GM10248 (cell line): ENCODE results near the gene UBAP2.

ENCODE experiments used
- CTCF ChIA-PET: fragments of 300-600 bp; sonication (Branson Sonifier 250); formaldehyde crosslinking; extraction: SDS; loops from one replicate; lab custom pipeline; 2021; ENCODE audit warnings: antibody characterized with exemption; lab: Yijun Ruan, JAX
- POLR2A ChIA-PET: fragments of 350-650 bp; sonication (Branson Sonifier 250); formaldehyde crosslinking; extraction: SDS; loops from one replicate; lab custom pipeline; 2020; ENCODE audit warnings: antibody characterized with exemption; lab: Yijun Ruan, JAX
- DNase-seq: peaks from one replicate; pipeline ENCODE4 v3.0.0; 2012; ENCODE audit errors: extremely low spot score
- TF ChIP-seq, protein P1 (sequence below): IDR thresholded peaks from 2 replicates; pipeline ENCODE4 v1.5.1; 2012; ENCODE audit warnings: mild to moderate bottlenecking, low read depth; ENCODE audit errors: extremely low read depth, missing control alignments, control extremely low read depth

UBAP2 gene, protein sequence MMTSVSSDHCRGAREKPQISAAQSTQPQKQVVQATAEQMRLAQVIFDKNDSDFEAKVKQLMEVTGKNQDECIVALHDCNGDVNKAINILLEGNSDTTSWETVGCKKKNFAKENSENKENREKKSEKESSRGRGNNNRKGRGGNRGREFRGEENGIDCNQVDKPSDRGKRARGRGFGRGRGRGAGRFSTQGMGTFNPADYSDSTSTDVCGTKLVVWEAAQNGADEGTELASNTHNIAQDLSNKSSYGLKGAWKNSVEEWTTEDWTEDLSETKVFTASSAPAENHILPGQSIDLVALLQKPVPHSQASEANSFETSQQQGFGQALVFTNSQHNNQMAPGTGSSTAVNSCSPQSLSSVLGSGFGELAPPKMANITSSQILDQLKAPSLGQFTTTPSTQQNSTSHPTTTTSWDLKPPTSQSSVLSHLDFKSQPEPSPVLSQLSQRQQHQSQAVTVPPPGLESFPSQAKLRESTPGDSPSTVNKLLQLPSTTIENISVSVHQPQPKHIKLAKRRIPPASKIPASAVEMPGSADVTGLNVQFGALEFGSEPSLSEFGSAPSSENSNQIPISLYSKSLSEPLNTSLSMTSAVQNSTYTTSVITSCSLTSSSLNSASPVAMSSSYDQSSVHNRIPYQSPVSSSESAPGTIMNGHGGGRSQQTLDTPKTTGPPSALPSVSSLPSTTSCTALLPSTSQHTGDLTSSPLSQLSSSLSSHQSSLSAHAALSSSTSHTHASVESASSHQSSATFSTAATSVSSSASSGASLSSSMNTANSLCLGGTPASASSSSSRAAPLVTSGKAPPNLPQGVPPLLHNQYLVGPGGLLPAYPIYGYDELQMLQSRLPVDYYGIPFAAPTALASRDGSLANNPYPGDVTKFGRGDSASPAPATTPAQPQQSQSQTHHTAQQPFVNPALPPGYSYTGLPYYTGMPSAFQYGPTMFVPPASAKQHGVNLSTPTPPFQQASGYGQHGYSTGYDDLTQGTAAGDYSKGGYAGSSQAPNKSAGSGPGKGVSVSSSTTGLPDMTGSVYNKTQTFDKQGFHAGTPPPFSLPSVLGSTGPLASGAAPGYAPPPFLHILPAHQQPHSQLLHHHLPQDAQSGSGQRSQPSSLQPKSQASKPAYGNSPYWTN

DNA sequence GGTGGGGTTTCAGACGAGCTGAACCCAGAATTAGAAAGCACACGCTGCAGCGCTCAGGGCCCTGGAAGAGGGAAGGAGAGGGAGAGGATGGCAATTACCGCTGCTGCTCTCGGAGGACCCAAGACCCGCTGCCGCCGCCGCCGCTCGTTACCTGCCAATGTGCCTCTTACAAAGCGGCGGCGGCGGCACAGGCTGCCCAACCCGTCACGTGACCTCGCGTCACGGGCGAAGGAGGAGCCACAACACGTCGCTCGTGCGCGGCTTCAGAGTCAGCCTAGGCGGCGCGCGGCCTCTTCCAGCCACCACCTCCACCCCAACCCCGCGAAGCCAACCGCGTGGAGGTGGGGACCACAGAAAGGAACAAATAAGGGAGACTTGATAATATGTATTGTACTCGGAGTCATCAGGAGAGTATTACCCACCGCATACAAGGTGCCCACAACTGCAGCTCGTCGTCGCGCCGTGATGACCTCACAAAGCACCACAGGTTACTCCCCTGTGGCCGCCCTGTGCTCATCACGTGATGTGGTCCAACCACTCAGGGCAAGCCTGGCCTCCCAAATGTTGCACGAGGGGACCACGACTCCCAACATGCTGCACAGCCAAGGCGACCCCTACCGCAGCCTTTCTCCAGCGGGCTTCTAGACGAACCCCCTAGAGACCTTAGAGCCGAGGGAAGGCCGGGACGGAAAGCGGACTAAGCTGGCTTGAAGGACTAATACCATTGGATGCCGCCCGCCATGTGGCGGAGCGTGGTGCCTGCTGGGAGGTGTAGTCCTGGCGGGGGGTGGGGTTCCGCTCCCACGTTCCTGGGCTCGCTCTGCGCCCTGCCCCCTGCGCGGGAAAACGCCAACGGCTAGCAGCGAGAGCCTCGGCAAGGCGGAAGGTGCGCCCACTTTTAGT, at the start of gene UBAP2:
TSS of gene UBAP2 (minus strand) at position 161 of the 903 bp plus-strand sequence. CDS start 31,739 bp downstream, outside the sequence.
- DNase-seq, result peak; percentile 93
- CTCF ChIA-PET, result interaction anchor here (0.7 to 1.3 kb wide), 7 partner anchors 16 to 235 kb away, joined by 3 to 5 read pairs (median 4); no protein-coding TSS in a partner anchor
- TF ChIP-seq, protein P1, sequence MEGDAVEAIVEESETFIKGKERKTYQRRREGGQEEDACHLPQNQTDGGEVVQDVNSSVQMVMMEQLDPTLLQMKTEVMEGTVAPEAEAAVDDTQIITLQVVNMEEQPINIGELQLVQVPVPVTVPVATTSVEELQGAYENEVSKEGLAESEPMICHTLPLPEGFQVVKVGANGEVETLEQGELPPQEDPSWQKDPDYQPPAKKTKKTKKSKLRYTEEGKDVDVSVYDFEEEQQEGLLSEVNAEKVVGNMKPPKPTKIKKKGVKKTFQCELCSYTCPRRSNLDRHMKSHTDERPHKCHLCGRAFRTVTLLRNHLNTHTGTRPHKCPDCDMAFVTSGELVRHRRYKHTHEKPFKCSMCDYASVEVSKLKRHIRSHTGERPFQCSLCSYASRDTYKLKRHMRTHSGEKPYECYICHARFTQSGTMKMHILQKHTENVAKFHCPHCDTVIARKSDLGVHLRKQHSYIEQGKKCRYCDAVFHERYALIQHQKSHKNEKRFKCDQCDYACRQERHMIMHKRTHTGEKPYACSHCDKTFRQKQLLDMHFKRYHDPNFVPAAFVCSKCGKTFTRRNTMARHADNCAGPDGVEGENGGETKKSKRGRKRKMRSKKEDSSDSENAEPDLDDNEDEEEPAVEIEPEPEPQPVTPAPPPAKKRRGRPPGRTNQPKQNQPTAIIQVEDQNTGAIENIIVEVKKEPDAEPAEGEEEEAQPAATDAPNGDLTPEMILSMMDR, result no peak
- POLR2A ChIA-PET, result interaction anchor here (0.5 to 1.8 kb wide), 4 partner anchors 18 to 227 kb away, joined by 3 to 7 read pairs (median 4); no protein-coding TSS in a partner anchor

- TF ChIP-seq, protein P1, result no peak
- DNase-seq, result peak; percentile 41
- ChIA-PET POLR2A (no interaction called here), CTCF (interaction anchor here (2.5 kb wide), 1 partner anchor 44 kb away, joined by 6 read pairs; no protein-coding TSS in a partner anchor)
These were observed 49.6 kb upstream of the UBAP2 start for GRCh38 chr9:34098307-34098706.

DNA sequence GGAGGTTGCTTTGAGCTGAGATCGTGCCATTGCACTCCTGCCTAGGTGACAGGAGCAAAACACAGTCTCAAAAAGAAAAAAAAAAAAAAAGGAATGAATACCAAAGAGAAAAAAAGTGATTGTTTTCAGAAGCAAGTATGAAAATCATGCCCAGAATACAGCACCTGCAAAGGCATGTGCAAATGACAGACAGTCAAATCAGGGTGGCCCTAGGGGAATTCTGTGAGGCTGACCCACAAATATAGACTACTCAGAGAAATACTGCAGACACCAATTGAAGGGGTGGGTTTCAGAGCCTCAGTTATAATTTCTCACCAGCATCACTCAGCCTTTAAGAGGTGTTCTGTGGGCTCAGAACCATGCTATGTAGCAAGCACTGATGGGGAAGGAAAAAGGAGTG, 49.2 kb upstream of the UBAP2 start:
- peak; percentile 55 for DNase-seq
- ChIA-PET POLR2A (interaction anchor here (0.6 kb wide), 1 partner anchor 12 kb away, joined by 7 read pairs; no protein-coding TSS in a partner anchor), CTCF (interaction anchor here (2.5 kb wide), 1 partner anchor 45 kb away, joined by 6 read pairs; no protein-coding TSS in a partner anchor)
- TF ChIP-seq, protein P1, result no peak

DNA sequence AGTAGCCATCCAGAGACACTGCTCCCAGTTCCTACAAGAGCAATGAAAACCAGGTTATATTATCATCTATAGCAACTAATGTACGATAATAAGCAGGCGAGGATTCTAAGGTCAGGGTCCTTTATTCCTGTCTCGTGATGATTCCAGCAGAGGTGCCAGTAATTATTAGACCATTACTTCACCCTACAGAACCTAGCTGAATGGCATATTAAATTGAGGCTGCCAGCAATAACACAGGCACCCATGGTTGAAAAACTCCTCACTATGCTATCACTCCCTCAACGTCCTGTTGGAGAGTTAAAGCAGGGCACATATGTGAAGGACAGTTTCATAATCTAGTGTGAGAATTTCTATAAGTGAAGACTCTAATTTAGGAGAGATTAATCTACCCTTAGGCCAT, 48.1 kb upstream of the UBAP2 start:
- CTCF ChIA-PET, result interaction anchor here (1.3 kb wide), 1 partner anchor 23 kb away, joined by 3 read pairs; no protein-coding TSS in a partner anchor
- POLR2A ChIA-PET, result no interaction called here
- no peak for DNase-seq
- TF ChIP-seq, protein P1, result no peak

- DNase-seq, result no peak
- CTCF ChIA-PET, result interaction anchor here (0.8 to 2.2 kb wide), 7 partner anchors 9 to 160 kb away, joined by 3 to 15 read pairs (median 4); no protein-coding TSS in a partner anchor
- POLR2A ChIA-PET, result no interaction called here
- TF ChIP-seq, protein P1, result no peak
These were observed 44.9 kb upstream of the UBAP2 start for GRCh38 chr9:34093578-34093977.
